GM06990 (cell line): ENCODE results near the gene NDUFAF3.

Experiments
- DNase-seq: peaks from one replicate; pipeline ENCODE4 v3.0.0-alpha.2; 2011; ENCODE audit not compliant: insufficient read length; ENCODE audit errors: extremely low read depth
- H3K27me3 ChIP-seq: replicated peaks from 2 replicates; pipeline ENCODE4 v1.6.0; 2011; ENCODE audit warnings: low read length; ENCODE audit not compliant: control insufficient read depth, insufficient read depth
- H3K36me3 ChIP-seq: 2 replicates; pipeline ENCODE4 v1.5.1; 2011; ENCODE audit warnings: low read length; ENCODE audit not compliant: control insufficient read depth, insufficient read depth
- H3K4me3 ChIP-seq: replicated peaks from 2 replicates; pipeline ENCODE4 v1.5.1; 2011; ENCODE audit warnings: low read depth, mild to moderate bottlenecking, control low read depth, low read length
- TF ChIP-seq, protein P1 (sequence below): IDR thresholded peaks from 2 replicates; pipeline ENCODE4 v1.5.1; 2011; ENCODE audit warnings: low read length, control low read depth, mild to moderate bottlenecking, inconsistent platforms; ENCODE audit not compliant: insufficient read depth, poor library complexity, severe bottlenecking

Gene NDUFAF3

DNA sequence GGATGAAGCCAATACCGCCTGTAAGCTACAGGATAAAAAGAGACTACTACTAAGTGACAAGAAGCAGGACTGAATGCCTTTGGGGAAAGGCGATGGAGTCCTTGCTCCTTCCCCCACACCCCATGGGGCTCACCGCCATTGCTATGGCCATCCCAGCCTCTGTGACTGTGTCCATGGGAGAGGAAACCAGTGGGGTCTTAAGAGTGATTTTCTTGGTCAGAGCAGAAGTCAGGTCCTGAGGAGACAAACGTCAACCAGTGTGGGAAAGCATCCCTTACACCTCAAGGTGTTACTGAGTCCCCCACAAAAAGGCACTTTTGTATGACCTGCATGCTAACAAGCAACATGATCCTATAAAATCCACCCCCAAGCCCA, 6.4 kb downstream of the NDUFAF3 start:
- Histone ChIP-seq H3K36me3 (peaks cover 33% of the 10 kb centered on the region), H3K4me3 (peak overlapping the region; percentile 84), H3K27me3 (no peaks in the 10 kb centered on the region)
- TF ChIP-seq, protein P1, sequence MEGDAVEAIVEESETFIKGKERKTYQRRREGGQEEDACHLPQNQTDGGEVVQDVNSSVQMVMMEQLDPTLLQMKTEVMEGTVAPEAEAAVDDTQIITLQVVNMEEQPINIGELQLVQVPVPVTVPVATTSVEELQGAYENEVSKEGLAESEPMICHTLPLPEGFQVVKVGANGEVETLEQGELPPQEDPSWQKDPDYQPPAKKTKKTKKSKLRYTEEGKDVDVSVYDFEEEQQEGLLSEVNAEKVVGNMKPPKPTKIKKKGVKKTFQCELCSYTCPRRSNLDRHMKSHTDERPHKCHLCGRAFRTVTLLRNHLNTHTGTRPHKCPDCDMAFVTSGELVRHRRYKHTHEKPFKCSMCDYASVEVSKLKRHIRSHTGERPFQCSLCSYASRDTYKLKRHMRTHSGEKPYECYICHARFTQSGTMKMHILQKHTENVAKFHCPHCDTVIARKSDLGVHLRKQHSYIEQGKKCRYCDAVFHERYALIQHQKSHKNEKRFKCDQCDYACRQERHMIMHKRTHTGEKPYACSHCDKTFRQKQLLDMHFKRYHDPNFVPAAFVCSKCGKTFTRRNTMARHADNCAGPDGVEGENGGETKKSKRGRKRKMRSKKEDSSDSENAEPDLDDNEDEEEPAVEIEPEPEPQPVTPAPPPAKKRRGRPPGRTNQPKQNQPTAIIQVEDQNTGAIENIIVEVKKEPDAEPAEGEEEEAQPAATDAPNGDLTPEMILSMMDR = no peak
- DNase-seq = no peak

GRCh38 chr3:49028673-49029562, 7.0 kb downstream of the NDUFAF3 start, which contains the start of gene IMPDH2:
TSS of gene IMPDH2 (minus strand) at chr3:49029398. CDS start at chr3:49029350, 48 bp downstream.
- H3K4me3 ChIP-seq = peak within 1 kb of the TSS; percentile 84
- peaks cover 32% of the 10 kb centered on the region for H3K36me3 ChIP-seq
- peak; percentile 96 for DNase-seq
- H3K27me3 ChIP-seq = no peaks in the 10 kb centered on the region
- TF ChIP-seq, protein P1 = peak; percentile 8

- Histone ChIP-seq H3K36me3 (peaks cover 28% of the 10 kb centered on the region), H3K4me3 (no peak overlapping the region)
- TF ChIP-seq, protein P1 = no peak
Measured at GRCh38 chr3:49029563-49029884, 7.6 kb downstream of the NDUFAF3 start.

GRCh38 chr3:49030321-49030720, 8.4 kb downstream of the NDUFAF3 start:
- no peak overlapping the region for H3K4me3 ChIP-seq
- peaks cover 23% of the 10 kb centered on the region for H3K36me3 ChIP-seq
- H3K27me3 ChIP-seq = no peaks in the 10 kb centered on the region
- TF ChIP-seq, protein P1 = no peak
- DNase-seq = no peak

More at GRCh38 chr3:49029563-49029884, 7.6 kb downstream of the NDUFAF3 start:
- DNase-seq = no peak
- no peaks in the 10 kb centered on the region for H3K27me3 ChIP-seq

GRCh38 chr3:49032646-49033304, 10.9 kb downstream of the NDUFAF3 start:
- H3K27me3 ChIP-seq = no peaks in the 10 kb centered on the region
- TF ChIP-seq, protein P1 = no peak
- H3K36me3 ChIP-seq = peaks cover 17% of the 10 kb centered on the region
- no peak overlapping the region for H3K4me3 ChIP-seq
- no peak for DNase-seq
